SIG-M5 treated with dmso at 0.1 percent for 504 hours (cell line): Measurements from ENCODE around the gene SNX7.
A peak's percentile ranks its signal among the peaks of the same experiment; 100 is the strongest.

Experiments used
- DNase-seq: peaks from one replicate; lab custom pipeline; 2025; ENCODE audit not compliant: unreplicated experiment; lab: John Stamatoyannopoulos, UW

The SNX7 gene

GRCh38 chr1:98696077-98696476 lies 34.6 kb downstream of the SNX7 start:
- DNase-seq = no peak

GRCh38 chr1:98697781-98698180 lies 36.3 kb downstream of the SNX7 start:
- DNase-seq = no peak

- no peak for DNase-seq
Observed at GRCh38 chr1:98698625-98699024, 37.1 kb downstream of the SNX7 start.

GRCh38 chr1:98700228-98700627 lies 38.7 kb downstream of the SNX7 start:
- no peak for DNase-seq

GRCh38 chr1:98702976-98703375 lies 41.5 kb downstream of the SNX7 start:
- no peak for DNase-seq

- no peak for DNase-seq
Observed at GRCh38 chr1:98704474-98704873, 43.0 kb downstream of the SNX7 start.

- DNase-seq = no peak
Observed at GRCh38 chr1:98704971-98705370, 43.5 kb downstream of the SNX7 start.

GRCh38 chr1:98705591-98705990 lies 44.1 kb downstream of the SNX7 start:
- DNase-seq = no peak

- DNase-seq = no peak
Observed at GRCh38 chr1:98706173-98706843, 44.8 kb downstream of the SNX7 start.

- no peak for DNase-seq
Observed at GRCh38 chr1:98707556-98707955, 46.0 kb downstream of the SNX7 start.

- DNase-seq = no peak
Observed at GRCh38 chr1:98709906-98710305, 48.4 kb downstream of the SNX7 start.

GRCh38 chr1:98723574-98723973 lies 62.1 kb downstream of the SNX7 start:
- no peak for DNase-seq

GRCh38 chr1:98732985-98733781 lies 71.7 kb downstream of the SNX7 start:
- DNase-seq = no peak

- no peak for DNase-seq
Observed at GRCh38 chr1:98733782-98734112, 72.2 kb downstream of the SNX7 start.

- DNase-seq = no peak
Observed at GRCh38 chr1:98735756-98736155, 74.2 kb downstream of the SNX7 start.

GRCh38 chr1:98737835-98738234 lies 76.3 kb downstream of the SNX7 start:
- no peak for DNase-seq

GRCh38 chr1:98739762-98740161 lies 78.2 kb downstream of the SNX7 start:
- no peak for DNase-seq

GRCh38 chr1:98741164-98741563 lies 79.6 kb downstream of the SNX7 start:
- no peak for DNase-seq

GRCh38 chr1:98749152-98749756 lies 87.7 kb downstream of the SNX7 start:
- DNase-seq = peak; percentile 1

GRCh38 chr1:98754176-98754575 lies 92.7 kb downstream of the SNX7 start:
- no peak for DNase-seq

GRCh38 chr1:98761219-98761865 lies 99.8 kb downstream of the SNX7 start:
- DNase-seq = peak; percentile 0
